ENCODE measurements around the gene HTT-AS.
"Not testable (repeated sequence)": the region's sequence is repeated elsewhere in the genome, so short reads cannot be mapped to it uniquely, and the experiment has no call there.

Gene HTT-AS

DNA sequence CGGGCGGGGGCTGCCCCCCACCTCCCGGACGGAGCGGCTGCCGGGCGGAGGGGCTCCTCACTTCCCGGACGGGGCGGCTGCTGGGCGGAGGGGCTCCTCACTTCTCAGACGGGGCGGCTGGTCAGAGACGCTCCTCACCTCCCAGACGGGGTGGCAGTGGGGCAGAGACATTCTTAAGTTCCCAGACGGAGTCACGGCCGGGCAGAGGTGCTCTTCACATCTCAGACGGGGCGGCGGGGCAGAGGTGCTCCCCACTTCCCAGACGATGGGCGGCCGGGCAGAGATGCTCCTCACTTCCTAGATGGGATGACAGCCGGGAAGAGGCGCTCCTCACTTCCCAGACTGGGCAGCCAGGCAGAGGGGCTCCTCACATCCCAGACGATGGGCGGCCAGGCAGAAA is 20.4 kb upstream of the HTT-AS start:
- FAIRE-seq = not testable (repeated sequence)

GRCh38 chr4:3091464-3091863 is 17.1 kb upstream of the HTT-AS start:
- peak; percentile 50 for FAIRE-seq

More for the DNA sequence above, 20.4 kb upstream of the HTT-AS start:
- DNase-seq (ENCODE audit: extremely low spot score, insufficient read length, low read depth) = not testable (repeated sequence)

GRCh38 chr4:3087115-3087797 is 12.9 kb upstream of the HTT-AS start:
- FAIRE-seq (no peak), DNase-seq (ENCODE audit: extremely low spot score, insufficient read length, low read depth) (no peak)

More at GRCh38 chr4:3091464-3091863, 17.1 kb upstream of the HTT-AS start:
- no peak for DNase-seq (ENCODE audit: extremely low spot score, insufficient read length, low read depth)

GRCh38 chr4:3085948-3086670 is 11.8 kb upstream of the HTT-AS start:
- FAIRE-seq = peak; percentile 71
- no peak for DNase-seq (ENCODE audit: extremely low spot score, insufficient read length, low read depth)

DNA sequence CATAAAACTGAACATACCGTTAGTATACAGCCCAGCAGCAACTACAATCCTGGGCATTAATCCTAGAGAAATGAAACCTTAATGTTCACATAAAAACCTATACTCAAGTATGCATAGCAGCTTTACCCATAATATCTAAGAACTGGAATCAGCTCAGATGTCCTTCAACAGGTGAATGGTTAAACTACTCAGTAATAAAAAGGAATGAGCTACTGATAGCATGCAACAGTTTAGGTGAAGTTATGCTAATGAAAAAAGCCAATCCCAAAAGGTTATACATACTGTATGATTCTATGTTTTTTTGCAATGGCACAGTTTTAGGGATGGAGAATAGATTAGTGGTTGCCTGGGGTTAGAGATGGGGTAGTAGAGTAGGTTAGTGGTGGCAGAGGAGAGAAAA is 9.4 kb upstream of the HTT-AS start:
- FAIRE-seq (no peak), DNase-seq (ENCODE audit: extremely low spot score, insufficient read length, low read depth) (no peak)

DNA sequence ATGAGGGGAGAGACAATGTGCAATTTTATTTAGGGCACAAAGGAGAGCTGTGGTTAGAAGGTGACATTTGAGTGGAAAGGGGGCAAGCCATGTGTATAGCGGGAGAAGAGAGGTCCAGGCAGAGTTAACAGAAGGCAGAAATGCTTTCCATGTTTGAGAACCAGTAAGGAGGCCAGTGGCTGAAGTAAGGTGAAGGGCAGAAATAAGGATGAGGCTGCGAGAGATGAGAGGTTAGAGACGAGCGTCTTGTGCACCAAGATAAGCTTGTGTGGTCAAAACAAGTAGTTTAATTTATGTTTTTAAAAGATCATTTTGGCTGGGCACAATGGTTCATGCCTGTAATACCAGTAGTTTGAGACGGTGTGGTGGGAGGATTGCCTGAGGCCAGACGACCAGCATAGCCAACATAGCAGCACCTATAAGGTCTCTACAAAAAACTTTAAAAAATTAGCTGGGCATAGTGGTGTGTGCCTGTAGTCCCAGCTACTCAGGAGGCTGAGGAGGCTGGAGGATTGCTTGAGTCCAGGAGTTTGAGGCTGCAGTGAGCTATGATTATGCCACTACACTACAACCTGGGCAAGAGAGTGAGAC is 8.7 kb upstream of the HTT-AS start:
- FAIRE-seq = no peak

GRCh38 chr4:3079694-3080123 is 5.4 kb upstream of the HTT-AS start:
- DNase-seq (ENCODE audit: extremely low spot score, insufficient read length, low read depth) = no peak
- peak; percentile 91 for FAIRE-seq

More for the DNA sequence above, 8.7 kb upstream of the HTT-AS start:
- DNase-seq (ENCODE audit: extremely low spot score, insufficient read length, low read depth) = no peak

DNA sequence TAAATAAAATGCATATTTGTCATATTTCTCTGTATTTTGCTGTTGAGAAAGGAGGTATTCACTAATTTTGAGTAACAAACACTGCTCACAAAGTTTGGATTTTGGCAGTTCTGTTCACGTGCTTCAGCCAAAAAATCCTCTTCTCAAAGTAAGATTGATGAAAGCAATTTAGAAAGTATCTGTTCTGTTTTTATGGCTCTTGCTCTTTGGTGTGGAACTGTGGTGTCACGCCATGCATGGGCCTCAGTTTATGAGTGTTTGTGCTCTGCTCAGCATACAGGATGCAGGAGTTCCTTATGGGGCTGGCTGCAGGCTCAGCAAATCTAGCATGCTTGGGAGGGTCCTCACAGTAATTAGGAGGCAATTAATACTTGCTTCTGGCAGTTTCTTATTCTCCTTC is 3.5 kb upstream of the HTT-AS start:
- DNase-seq (ENCODE audit: extremely low spot score, insufficient read length, low read depth) (no peak), FAIRE-seq (peak; percentile 94)

- FAIRE-seq = peak; percentile 60
- DNase-seq (ENCODE audit: extremely low spot score, insufficient read length, low read depth) = no peak
Observed at GRCh38 chr4:3075652-3075981, 1.3 kb upstream of the HTT-AS start.

DNA sequence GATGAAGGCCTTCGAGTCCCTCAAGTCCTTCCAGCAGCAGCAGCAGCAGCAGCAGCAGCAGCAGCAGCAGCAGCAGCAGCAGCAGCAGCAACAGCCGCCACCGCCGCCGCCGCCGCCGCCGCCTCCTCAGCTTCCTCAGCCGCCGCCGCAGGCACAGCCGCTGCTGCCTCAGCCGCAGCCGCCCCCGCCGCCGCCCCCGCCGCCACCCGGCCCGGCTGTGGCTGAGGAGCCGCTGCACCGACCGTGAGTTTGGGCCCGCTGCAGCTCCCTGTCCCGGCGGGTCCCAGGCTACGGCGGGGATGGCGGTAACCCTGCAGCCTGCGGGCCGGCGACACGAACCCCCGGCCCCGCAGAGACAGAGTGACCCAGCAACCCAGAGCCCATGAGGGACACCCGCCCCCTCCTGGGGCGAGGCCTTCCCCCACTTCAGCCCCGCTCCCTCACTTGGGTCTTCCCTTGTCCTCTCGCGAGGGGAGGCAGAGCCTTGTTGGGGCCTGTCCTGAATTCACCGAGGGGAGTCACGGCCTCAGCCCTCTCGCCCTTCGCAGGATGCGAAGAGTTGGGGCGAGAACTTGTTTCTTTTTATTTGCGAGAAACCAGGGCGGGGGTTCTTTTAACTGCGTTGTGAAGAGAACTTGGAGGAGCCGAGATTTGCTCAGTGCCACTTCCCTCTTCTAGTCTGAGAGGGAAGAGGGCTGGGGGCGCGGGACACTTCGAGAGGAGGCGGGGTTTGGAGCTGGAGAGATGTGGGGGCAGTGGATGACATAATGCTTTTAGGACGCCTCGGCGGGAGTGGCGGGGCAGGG is 711 bp upstream of the HTT-AS start:
- DNase-seq (ENCODE audit: extremely low spot score, insufficient read length, low read depth) (no peak), FAIRE-seq (peak; percentile 36)

DNA sequence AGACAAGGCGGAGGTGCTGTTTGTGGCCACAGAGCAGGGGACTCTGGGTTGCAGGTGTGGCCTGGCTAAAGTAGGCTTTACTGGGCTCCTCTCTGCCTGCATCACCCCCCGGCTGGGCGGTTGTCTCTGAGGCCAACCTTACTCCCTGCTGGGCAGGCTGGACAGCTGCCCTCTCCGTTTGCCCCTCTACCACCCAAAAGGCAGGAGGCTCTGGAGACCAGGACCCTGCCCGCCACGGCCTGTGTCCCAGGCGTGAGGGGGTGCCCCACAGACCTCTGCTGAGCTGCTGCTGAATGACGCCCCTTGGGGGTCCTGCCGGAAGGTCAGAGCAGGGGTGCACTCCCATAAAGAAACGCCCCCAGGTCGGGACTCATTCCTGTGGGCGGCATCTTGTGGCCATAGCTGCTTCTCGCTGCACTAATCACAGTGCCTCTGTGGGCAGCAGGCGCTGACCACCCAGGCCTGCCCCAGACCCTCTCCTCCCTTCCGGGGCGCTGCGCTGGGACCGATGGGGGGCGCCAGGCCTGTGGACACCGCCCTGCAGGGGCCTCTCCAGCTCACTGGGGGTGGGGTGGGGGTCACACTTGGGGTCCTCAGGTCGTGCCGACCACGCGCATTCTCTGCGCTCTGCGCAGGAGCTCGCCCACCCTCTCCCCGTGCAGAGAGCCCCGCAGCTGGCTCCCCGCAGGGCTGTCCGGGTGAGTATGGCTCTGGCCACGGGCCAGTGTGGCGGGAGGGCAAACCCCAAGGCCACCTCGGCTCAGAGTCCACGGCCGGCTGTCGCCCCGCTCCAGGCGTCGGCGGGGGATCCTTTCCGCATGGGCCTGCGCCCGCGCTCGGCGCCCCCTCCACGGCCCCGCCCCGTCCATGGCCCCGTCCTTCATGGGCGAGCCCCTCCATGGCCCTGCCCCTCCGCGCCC is 920 bp downstream of the HTT-AS start:
- FAIRE-seq = no peak
- DNase-seq (ENCODE audit: extremely low spot score, insufficient read length, low read depth) = no peak

GRCh38 chr4:3071811-3072210 is 2.5 kb downstream of the HTT-AS start:
- FAIRE-seq (no peak), DNase-seq (ENCODE audit: extremely low spot score, insufficient read length, low read depth) (no peak)

GRCh38 chr4:3070709-3071500 is 3.4 kb downstream of the HTT-AS start:
- DNase-seq (ENCODE audit: extremely low spot score, insufficient read length, low read depth) = no peak
- FAIRE-seq = peak; percentile 36

DNA sequence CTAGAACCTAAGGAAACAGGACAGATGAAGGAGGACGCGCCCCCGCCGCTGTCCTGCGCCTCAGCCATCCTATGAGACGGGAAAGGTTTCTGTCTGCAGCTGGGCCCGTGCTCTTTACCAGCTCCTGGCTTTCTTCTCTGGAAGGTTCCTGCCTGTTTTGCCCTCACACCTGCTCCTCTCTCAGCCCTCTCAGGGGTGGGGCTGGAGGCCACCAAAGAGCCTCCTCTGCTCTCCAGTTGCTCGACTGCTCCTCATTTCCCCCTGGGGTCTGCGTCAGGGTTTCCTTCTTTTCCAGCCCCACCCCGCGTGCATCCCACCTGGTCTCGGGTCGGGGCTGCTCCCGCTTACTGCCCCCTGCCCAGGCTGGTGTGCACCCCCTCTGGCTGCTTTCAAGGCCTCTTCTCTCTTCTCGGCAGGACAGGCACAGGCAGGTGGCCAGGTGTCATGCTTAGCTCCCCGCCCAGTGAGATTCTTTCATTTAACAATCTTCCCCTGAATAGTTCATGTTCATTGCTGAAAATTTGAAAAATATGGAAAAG is 4.6 kb downstream of the HTT-AS start:
- FAIRE-seq (no peak), DNase-seq (ENCODE audit: extremely low spot score, insufficient read length, low read depth) (no peak)

GRCh38 chr4:3067473-3068001 is 6.8 kb downstream of the HTT-AS start:
- DNase-seq (ENCODE audit: extremely low spot score, insufficient read length, low read depth) (no peak), FAIRE-seq (no peak)

GRCh38 chr4:3066836-3067400 is 7.4 kb downstream of the HTT-AS start:
- DNase-seq (ENCODE audit: extremely low spot score, insufficient read length, low read depth) (no peak), FAIRE-seq (no peak)

DNA sequence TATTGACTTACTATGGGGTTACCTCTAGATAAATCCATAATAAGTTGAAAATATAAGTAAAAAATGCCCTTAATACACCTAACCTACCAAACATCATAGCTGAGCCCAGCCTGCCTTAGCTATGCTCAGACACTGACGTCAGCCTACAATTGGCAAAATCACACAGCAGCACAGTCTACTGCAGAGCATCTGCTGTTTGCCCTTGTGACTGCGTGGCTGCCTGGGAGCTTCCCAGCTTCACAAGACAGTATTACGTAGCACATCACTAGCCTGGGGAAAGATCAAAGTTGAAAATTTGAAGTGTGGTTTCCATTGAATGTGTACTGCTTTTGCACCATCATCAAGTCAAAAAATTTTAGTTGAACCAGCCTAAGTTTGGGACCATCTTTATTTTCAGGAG is 8.8 kb downstream of the HTT-AS start:
- no peak for DNase-seq (ENCODE audit: extremely low spot score, insufficient read length, low read depth)
- FAIRE-seq = no peak

DNA sequence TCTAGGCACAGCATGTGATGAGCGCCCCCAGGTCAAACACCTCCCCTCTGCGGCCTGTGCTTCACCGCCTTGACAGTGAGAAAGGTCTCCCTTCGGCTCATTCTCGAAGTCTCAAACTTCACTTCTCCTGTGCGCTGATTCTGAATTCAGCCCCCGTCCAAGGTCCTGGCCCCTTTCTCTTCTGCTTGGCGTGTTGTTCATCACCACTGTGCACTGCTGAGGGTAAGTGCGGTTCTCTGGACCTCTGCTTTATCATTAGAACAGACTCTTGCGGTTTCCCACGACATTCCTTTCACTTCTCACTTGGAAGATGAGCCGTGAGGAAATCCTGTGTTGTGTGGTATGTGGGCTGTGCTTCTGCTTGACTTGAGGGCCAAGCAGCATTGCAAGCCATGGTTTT is 11.9 kb downstream of the HTT-AS start:
- DNase-seq (ENCODE audit: extremely low spot score, insufficient read length, low read depth) (no peak), FAIRE-seq (no peak)
